Measurements from ENCODE around the gene LDLRAD3.

The LDLRAD3 gene

DNA sequence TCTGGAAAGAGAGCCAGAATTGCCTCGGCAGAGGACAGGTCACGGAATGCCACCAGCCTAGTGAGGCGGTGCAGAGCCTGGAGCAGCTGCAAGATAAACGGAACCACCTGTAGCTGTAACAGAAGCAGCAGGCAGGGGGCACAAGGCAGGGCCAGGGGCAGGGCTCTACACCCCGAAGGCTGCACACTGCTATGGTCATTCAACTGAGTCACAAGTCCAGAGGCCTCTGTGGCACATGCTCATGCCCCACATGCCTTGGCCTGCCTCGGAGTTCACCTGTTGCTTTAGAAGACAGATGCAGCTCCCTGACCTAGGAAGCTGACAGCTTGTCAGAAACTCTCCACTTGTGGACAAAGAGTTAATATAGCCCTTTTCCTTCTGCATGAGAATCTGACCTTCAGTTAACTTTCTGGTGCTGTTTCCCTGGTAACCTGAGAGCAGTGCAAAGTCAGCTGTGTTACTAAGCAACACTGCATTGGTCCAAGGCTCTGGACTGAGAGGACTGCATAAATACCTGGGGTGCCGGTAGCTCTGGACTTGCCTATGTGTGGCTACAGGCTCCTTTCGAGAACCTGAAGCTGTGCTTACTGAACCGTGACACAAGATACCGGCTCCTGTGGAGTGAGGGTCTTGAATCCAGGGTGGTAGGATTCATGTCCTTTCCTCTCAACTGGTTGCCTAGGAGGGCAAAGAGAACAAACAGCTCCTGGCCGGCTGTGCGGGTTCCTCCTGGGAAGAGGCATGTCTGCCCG lies 334.8 kb downstream of the LDLRAD3 start:
- Histone ChIP-seq H3K4me3 (ENCODE audit: low read depth, low read length) (no peak overlapping the region), H3K27me3 (ENCODE audit: control insufficient read depth, insufficient read depth, low read length) (no peaks in the 10 kb centered on the region), H3K4me1 (ENCODE audit: control insufficient read depth, insufficient read depth, low read length) (no peaks in the 10 kb centered on the region), H3K9me3 (ENCODE audit: control insufficient read depth, insufficient read depth, low read length) (no peaks in the 10 kb centered on the region), H3K36me3 (ENCODE audit: control insufficient read depth, insufficient read depth, low read length) (peaks cover 6% of the 10 kb centered on the region), H3K9ac (ENCODE audit: low read depth, low read length) (no peak overlapping the region)

DNA sequence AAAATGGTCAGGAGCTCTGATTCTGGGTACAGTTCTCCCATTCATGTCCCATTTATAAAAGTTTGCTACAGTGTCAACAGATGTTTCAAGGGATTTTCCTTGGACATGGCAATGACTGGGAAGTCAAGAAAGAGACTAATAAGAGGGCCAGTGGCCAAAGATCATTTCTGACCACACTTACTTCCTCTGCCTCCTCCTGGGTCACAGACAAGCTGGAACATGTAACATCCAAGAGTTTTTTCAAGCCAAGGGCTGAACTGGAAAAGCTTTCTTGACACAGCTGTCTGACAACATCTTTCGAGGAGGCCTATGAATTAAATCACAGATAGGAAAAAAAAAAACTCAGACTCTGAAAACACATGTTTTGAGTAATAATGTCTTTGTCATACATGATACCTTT lies 336.7 kb downstream of the LDLRAD3 start:
- H3K36me3 ChIP-seq (ENCODE audit: control insufficient read depth, insufficient read depth, low read length): no peaks in the 10 kb centered on the region
- H3K9me3 ChIP-seq (ENCODE audit: control insufficient read depth, insufficient read depth, low read length): no peaks in the 10 kb centered on the region
- no peaks in the 10 kb centered on the region for H3K27me3 ChIP-seq (ENCODE audit: control insufficient read depth, insufficient read depth, low read length)
- no peak overlapping the region for H3K4me3 ChIP-seq (ENCODE audit: low read depth, low read length)
- H3K4me1 ChIP-seq (ENCODE audit: control insufficient read depth, insufficient read depth, low read length): no peaks in the 10 kb centered on the region
- no peak overlapping the region for H3K9ac ChIP-seq (ENCODE audit: low read depth, low read length)
